HEK293T (cell line): Measurements from ENCODE around the gene PWWP3B.
"Not testable (repeated sequence)": the region's sequence is repeated elsewhere in the genome, so short reads cannot be mapped to it uniquely, and the experiment has no call there.

Experiments used
- CTCF ChIA-PET: fragments of 350-600 bp; formaldehyde crosslinking; extraction: SDS; loops from one replicate; lab custom pipeline; 2021; ENCODE audit warnings: antibody characterized with exemption, inconsistent platforms; lab: Yijun Ruan, JAX
- POLR2A ChIA-PET: fragments of 350-600 bp; formaldehyde crosslinking; extraction: SDS; loops from one replicate; lab custom pipeline; 2020; ENCODE audit warnings: antibody characterized with exemption, inconsistent platforms; lab: Yijun Ruan, JAX
- DNase-seq: peaks from one replicate; pipeline ENCODE4 v3.0.0; 2012; ENCODE audit warnings: mixed read lengths; ENCODE audit errors: extremely low spot score
- ARNT ChIP-seq: fragments of 450-650 bp; IDR thresholded peaks from 2 replicates; pipeline ENCODE4 v1.6.1; 2017; ENCODE audit warnings: mild to moderate bottlenecking
- BHLHE40 ChIP-seq: fragments of 450-650 bp; IDR thresholded peaks from 2 replicates; pipeline ENCODE4 v1.6.1; 2016; ENCODE audit warnings: mild to moderate bottlenecking, moderate library complexity, borderline replicate concordance
- CTBP1 ChIP-seq: fragments of 450-650 bp; IDR thresholded peaks from 2 replicates; pipeline ENCODE4 v1.6.1; 2016; ENCODE audit warnings: borderline replicate concordance
- ELF4 ChIP-seq: fragments of 450-650 bp; IDR thresholded peaks from 2 replicates; pipeline ENCODE4 v1.6.1; 2017; ENCODE audit warnings: antibody characterized with exemption
- FOXA1 ChIP-seq: fragments of 450-650 bp; IDR thresholded peaks from 2 replicates; pipeline ENCODE4 v1.6.1; 2016; ENCODE audit warnings: mild to moderate bottlenecking
- FOXK2 ChIP-seq: fragments of 450-650 bp; IDR thresholded peaks from 2 replicates; pipeline ENCODE4 v1.6.1; 2016; ENCODE audit warnings: mild to moderate bottlenecking
- FOXM1 ChIP-seq: fragments of 450-650 bp; IDR thresholded peaks from 2 replicates; pipeline ENCODE4 v1.6.1; 2017; ENCODE audit warnings: mild to moderate bottlenecking, borderline replicate concordance
- HDGF ChIP-seq: fragments of 450-650 bp; IDR thresholded peaks from 2 replicates; pipeline ENCODE4 v1.6.1; 2017; ENCODE audit warnings: antibody characterized with exemption, borderline replicate concordance
- L3MBTL2 ChIP-seq: fragments of 450-650 bp; conservative IDR thresholded peaks from 2 replicates; pipeline ENCODE4 v1.6.1; 2016; ENCODE audit warnings: mild to moderate bottlenecking
- LEF1 ChIP-seq: fragments of 450-650 bp; IDR thresholded peaks from 2 replicates; pipeline ENCODE4 v1.6.1; 2017; ENCODE audit warnings: mild to moderate bottlenecking, borderline replicate concordance
- NFRKB ChIP-seq: fragments of 450-650 bp; IDR thresholded peaks from 2 replicates; pipeline ENCODE4 v1.6.1; 2016; ENCODE audit warnings: mild to moderate bottlenecking, moderate library complexity
- SP1 ChIP-seq: fragments of 450-650 bp; IDR thresholded peaks from 2 replicates; pipeline ENCODE4 v1.6.1; 2017
- SUZ12 ChIP-seq: fragments of 450-650 bp; IDR thresholded peaks from 2 replicates; pipeline ENCODE4 v1.6.1; 2016; ENCODE audit warnings: mild to moderate bottlenecking
- TARDBP ChIP-seq: fragments of 450-650 bp; IDR thresholded peaks from 2 replicates; pipeline ENCODE4 v1.6.1; 2016
- ZNF384 ChIP-seq: fragments of 450-650 bp; IDR thresholded peaks from 2 replicates; pipeline ENCODE4 v1.6.1; 2016
- TF ChIP-seq, protein P1 (sequence below): fragments of 450-650 bp; IDR thresholded peaks from 2 replicates; pipeline ENCODE4 v1.6.1; 2016

The PWWP3B gene

DNA sequence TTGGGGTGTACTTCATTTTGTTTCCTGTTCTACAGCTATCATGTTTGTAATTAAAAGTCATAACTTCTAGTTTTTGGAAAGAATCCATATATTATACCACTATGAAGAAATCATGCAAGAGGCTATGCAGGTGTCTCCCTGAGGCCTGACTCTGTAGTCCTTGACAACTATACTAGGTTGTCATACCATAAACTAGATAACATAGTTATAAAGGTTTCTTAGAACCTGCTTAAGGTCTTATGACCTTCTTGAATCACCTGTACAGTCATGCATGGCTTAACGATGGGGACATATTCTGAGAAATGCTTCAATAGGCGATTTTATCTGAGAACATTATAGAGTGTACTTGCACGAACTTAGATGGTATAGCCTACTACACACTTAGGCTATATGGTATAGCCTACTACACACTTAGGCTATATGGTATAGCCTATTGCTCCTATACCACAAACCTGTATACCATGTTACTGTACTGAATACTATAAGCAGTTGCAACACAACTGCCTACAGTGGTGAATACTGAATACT, 3.3 kb downstream of the PWWP3B start:
- DNase-seq = no peak
- CTCF ChIA-PET = no interaction called here
- TF ChIP-seq SP1 (no peak), ELF4 (no peak), L3MBTL2 (no peak), FOXM1 (no peak), ZNF384 (no peak), FOXA1 (no peak), LEF1 (no peak), NFRKB (no peak), TARDBP (no peak), FOXK2 (no peak), HDGF (no peak), SUZ12 (no peak), ARNT (no peak), CTBP1 (no peak), BHLHE40 (no peak)
- TF ChIP-seq, protein P1, sequence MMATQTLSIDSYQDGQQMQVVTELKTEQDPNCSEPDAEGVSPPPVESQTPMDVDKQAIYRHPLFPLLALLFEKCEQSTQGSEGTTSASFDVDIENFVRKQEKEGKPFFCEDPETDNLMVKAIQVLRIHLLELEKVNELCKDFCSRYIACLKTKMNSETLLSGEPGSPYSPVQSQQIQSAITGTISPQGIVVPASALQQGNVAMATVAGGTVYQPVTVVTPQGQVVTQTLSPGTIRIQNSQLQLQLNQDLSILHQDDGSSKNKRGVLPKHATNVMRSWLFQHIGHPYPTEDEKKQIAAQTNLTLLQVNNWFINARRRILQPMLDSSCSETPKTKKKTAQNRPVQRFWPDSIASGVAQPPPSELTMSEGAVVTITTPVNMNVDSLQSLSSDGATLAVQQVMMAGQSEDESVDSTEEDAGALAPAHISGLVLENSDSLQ = no peak
- POLR2A ChIA-PET = no interaction called here

DNA sequence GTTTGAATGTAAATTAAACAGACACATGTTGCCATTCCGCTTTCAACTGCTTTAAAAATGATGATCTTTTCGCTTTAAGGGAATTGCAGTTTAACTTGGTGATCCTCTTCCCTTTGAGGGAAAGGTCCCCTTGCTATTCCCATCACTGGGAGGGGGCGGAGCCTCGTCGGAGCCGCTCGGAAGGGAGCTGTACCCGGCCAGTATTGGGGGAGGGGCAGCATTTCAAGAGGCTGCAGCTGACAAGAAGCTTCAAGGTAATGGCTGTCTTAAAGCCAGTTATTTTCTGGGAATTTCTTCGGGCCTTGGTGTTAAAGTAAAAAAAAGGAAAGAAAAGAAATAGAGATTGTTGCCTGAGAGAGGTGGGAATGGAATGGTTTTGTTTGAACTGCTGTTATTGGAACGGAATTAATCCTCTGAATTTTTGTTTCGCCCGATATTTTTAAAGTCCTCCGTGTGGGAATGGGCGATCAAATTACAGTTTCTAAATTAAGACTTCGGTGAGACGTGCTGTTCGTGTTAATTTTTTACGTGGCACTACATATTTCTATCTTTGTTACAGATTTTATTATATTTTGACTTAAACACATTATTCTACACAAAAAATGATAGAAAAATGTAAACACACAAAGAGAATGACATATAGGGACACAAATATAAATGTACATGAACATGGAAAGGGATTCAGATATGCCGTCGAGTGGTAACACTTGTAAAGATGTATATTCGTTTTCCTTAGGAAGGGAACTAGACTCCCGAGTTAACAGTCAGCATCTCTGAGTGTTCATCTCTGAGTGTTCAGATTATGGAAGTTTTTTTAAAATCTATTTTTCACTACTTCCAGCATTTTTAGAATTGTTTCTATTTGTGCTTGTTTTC, 9.2 kb downstream of the PWWP3B start:
- peak; percentile 67 for DNase-seq
- ChIA-PET POLR2A (no interaction called here), CTCF (no interaction called here)
- 0 out of 2 replicates have a peak, but pooled peaks have one; percentile 11 for TF ChIP-seq L3MBTL2
- no peak for TF ChIP-seq FOXA1
- TF ChIP-seq ARNT = no peak
- no peak for TF ChIP-seq HDGF
- TF ChIP-seq ZNF384 = no peak
- 0 out of 2 replicates have a peak, but pooled peaks have one; percentile 29 for TF ChIP-seq SUZ12
- no peak for TF ChIP-seq BHLHE40
- TF ChIP-seq CTBP1 = no peak
- TF ChIP-seq, protein P1 = 0 out of 2 replicates have a peak, but pooled peaks have one; percentile 5
- no peak for TF ChIP-seq LEF1

DNA sequence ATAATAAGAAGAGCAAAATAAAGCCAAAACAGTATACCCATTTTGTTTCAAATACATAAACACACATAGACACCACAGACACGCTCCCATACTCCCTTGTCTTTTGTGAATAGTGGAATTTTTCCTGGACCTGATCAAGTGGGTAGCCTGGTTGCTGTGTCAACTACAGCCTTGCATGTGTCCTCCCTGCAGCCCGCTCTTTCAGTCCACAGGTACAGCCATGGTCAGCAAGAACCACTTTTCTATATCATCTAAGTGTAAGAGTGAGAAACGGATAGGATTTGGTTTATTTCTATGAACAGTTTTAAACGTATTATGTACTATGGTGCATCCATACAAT, 9.8 kb downstream of the PWWP3B start:
- ChIA-PET CTCF (no interaction called here), POLR2A (no interaction called here)
- no peak for DNase-seq
- TF ChIP-seq CTBP1 (no peak), FOXA1 (no peak), NFRKB (no peak), ELF4 (no peak), SUZ12 (no peak), ARNT (no peak), TARDBP (no peak), FOXK2 (no peak), LEF1 (no peak), HDGF (no peak), ZNF384 (no peak), FOXM1 (no peak), SP1 (no peak), BHLHE40 (no peak), L3MBTL2 (no peak)
- TF ChIP-seq, protein P1 = no peak

DNA sequence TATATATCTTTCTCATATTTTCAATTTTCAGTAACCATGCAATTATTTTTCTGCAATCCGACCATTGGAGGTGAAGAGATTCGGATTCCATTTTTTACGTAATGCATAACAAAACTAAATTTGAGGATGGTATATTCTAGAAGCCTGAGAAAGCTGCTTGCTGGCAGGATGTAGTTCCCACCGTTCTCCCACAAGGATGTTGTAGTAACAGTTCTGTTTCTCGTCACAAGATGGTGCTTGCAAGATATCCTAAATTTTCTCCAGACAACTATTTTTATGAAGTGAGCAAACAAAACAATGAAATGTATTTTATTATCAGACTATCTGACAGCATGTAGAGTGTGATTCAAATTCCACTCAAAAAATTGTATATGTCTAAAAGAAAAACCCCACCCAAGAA, 10.7 kb downstream of the PWWP3B start:
- CTCF ChIA-PET = no interaction called here
- POLR2A ChIA-PET = no interaction called here
- TF ChIP-seq CTBP1 (no peak), ELF4 (no peak), ZNF384 (no peak), SP1 (no peak), FOXA1 (no peak), TARDBP (no peak), HDGF (no peak), FOXK2 (no peak), ARNT (no peak), BHLHE40 (no peak), SUZ12 (no peak), L3MBTL2 (no peak), FOXM1 (no peak), LEF1 (no peak), NFRKB (no peak)
- TF ChIP-seq, protein P1 = no peak
- no peak for DNase-seq

DNA sequence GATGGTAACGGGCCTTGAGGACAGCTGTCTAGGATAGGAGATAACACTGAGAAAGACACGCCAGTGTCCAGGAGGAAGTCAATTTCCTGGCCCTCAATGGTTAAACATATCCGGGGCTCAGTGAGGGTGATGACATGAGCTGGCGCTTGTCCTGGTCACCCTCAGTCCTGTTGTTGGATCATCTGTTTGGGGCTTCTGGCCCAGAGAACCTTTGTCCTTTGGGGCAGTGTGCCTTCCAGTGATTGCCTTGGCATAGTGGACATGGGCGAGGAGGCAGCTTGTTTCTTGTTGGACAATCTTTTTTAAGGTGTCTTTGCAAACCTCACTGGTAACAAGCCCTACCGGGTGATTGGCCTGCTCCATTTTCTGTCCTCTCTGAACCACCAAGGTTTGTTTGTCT, 15.6 kb downstream of the PWWP3B start:
- CTCF ChIA-PET, POLR2A ChIA-PET, DNase-seq: not testable (repeated sequence)
